HepG2 (cell line): ENCODE measurements around the gene MASP2. TPM values are rescaled to one million over a fixed set of nuclear protein-coding genes. Genes with fewer than 3 reads are reported as not detected.
A peak's percentile ranks its signal among the peaks of the same experiment; 100 is the strongest.

Source experiments
- BORCS8-MEF2B ChIP-seq: sonication (generic); formaldehyde crosslinking; IDR thresholded peaks from 2 replicates; pipeline ENCODE4 v1.8.0; 2022; ENCODE audit warnings: mild to moderate bottlenecking, missing genetic modification reagents
- MAZ ChIP-seq, 2 experiments: sonication (generic) in 1 of 2; formaldehyde crosslinking in 1 of 2; IDR thresholded peaks; 2 replicates each; pipeline versions ENCODE4 v1.5.0 to v1.6.1; 2012 to 2020; ENCODE audit warnings: low read depth in 2 of 2, mild to moderate bottlenecking in 2 of 2, borderline replicate concordance in 1 of 2, improper control_type of control experiment in 1 of 2, low read length in 1 of 2, missing genetic modification reagents in 1 of 2, moderate library complexity in 1 of 2
- RBFOX2 ChIP-seq: fragments of 200-400 bp; formaldehyde crosslinking; IDR thresholded peaks from 2 replicates; pipeline ENCODE4 v1.6.1; 2017; ENCODE audit warnings: low read depth, mild to moderate bottlenecking, low read length
- SALL1 ChIP-seq: sonication (generic); formaldehyde crosslinking; IDR thresholded peaks from 2 replicates; pipeline ENCODE4 v1.8.0; 2022; ENCODE audit warnings: mild to moderate bottlenecking, missing genetic modification reagents
- ZMYM3 ChIP-seq: sonication (generic); formaldehyde crosslinking; IDR thresholded peaks from 2 replicates; pipeline ENCODE4 v1.5.1; 2020; ENCODE audit warnings: mild to moderate bottlenecking, missing genetic modification reagents
- polyA plus RNA-seq, 8 experiments: library from polyadenylated mRNA; depleted of rRNA in 3 of 8; stranded (reverse) in 7 of 8; unstranded in 1 of 8; fragments of >200 nt; fragmentation: Illumina TruSeq in 4 of 8; extraction: Trizol in 4 of 8; gene quantifications; 2 replicates each; pipeline versions ENCODE4 v1.2.1 to v1.2.3, GENCODE V29; 2011 to 2016; ENCODE audit warnings: low read depth in 4 of 8, missing spikeins in 1 of 8, mixed read lengths in 1 of 8; ENCODE audit not compliant: insufficient read depth in 1 of 8
- total RNA-seq, 5 experiments: library from RNA; depleted of rRNA; stranded (reverse); fragments of >200 nt; fragmentation: Illumina TruSeq; extraction: Trizol; gene quantifications; 2 replicates each; pipeline ENCODE4 v1.2.3, GENCODE V29; 2016; ENCODE audit warnings: low read depth in 1 of 5
- TF ChIP-seq, protein P1 (sequence below), 2 experiments: IDR thresholded peaks; 2 replicates each; pipeline ENCODE4 v1.6.1; 2011 to 2012; ENCODE audit warnings: low read length in 2 of 2, borderline replicate concordance in 1 of 2, low read depth in 1 of 2, mild to moderate bottlenecking in 1 of 2, moderate library complexity in 1 of 2
- TF ChIP-seq, protein P2 (sequence below), 2 experiments: sonication (generic) in 1 of 2; formaldehyde crosslinking in 1 of 2; IDR thresholded peaks; 2 replicates each; pipeline versions ENCODE4 v1.6.1 to v1.9.0; 2014 to 2022; ENCODE audit warnings: antibody characterized with exemption in 1 of 2, borderline replicate concordance in 1 of 2, inconsistent platforms in 1 of 2, low read depth in 1 of 2, missing genetic modification reagents in 1 of 2
- TF ChIP-seq, protein P3 (sequence below): sonication (generic); formaldehyde crosslinking; IDR thresholded peaks from 2 replicates; pipeline ENCODE4; 2020; ENCODE audit warnings: missing genetic modification reagents, mild to moderate bottlenecking, borderline replicate concordance
- TF ChIP-seq, protein P4 (sequence below): sonication (generic); formaldehyde crosslinking; conservative IDR thresholded peaks from 2 replicates; pipeline ENCODE4 v1.5.0; 2020; ENCODE audit warnings: missing genetic modification reagents
- TF ChIP-seq, protein P5 (sequence below): sonication (generic); formaldehyde crosslinking; IDR thresholded peaks from 2 replicates; pipeline ENCODE4 v1.4.0; 2020; ENCODE audit warnings: missing genetic modification reagents
- TF ChIP-seq, protein P6 (sequence below): sonication (generic); formaldehyde crosslinking; IDR thresholded peaks from 2 replicates; pipeline ENCODE4 v1.4.0; 2020; ENCODE audit warnings: missing genetic modification reagents, borderline replicate concordance

MASP2 gene
- total and polyA plus RNA-seq, 2 of the 13 experiments (the other 11 are each of a cell fraction or from before 2014, with no cell fraction given) = 7.1 to 11.8 TPM

DNA sequence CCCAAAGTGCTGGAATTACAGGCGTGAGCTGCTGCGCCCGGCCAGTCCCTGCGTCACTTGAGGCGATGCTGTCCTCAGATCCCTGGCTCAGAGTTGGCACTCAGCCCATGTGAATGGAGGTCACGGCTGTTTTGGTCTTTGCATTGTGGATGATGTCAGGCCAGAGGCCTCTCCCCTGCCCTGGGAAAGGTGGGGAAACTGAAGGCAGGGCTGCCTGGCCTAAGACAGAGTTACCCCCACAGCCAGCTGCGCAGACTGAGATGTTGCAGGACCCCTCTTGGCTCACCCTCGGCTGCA is 821 bp downstream of the MASP2 start (continued):
- TF ChIP-seq, protein P1, sequence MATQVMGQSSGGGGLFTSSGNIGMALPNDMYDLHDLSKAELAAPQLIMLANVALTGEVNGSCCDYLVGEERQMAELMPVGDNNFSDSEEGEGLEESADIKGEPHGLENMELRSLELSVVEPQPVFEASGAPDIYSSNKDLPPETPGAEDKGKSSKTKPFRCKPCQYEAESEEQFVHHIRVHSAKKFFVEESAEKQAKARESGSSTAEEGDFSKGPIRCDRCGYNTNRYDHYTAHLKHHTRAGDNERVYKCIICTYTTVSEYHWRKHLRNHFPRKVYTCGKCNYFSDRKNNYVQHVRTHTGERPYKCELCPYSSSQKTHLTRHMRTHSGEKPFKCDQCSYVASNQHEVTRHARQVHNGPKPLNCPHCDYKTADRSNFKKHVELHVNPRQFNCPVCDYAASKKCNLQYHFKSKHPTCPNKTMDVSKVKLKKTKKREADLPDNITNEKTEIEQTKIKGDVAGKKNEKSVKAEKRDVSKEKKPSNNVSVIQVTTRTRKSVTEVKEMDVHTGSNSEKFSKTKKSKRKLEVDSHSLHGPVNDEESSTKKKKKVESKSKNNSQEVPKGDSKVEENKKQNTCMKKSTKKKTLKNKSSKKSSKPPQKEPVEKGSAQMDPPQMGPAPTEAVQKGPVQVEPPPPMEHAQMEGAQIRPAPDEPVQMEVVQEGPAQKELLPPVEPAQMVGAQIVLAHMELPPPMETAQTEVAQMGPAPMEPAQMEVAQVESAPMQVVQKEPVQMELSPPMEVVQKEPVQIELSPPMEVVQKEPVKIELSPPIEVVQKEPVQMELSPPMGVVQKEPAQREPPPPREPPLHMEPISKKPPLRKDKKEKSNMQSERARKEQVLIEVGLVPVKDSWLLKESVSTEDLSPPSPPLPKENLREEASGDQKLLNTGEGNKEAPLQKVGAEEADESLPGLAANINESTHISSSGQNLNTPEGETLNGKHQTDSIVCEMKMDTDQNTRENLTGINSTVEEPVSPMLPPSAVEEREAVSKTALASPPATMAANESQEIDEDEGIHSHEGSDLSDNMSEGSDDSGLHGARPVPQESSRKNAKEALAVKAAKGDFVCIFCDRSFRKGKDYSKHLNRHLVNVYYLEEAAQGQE (IDR thresholded peaks at IDR 0.05; ENCODE audit: borderline replicate concordance in 1 of 2, low read depth in 1 of 2, low read length in 2 of 2) = no peak
- TF ChIP-seq, protein P2, sequence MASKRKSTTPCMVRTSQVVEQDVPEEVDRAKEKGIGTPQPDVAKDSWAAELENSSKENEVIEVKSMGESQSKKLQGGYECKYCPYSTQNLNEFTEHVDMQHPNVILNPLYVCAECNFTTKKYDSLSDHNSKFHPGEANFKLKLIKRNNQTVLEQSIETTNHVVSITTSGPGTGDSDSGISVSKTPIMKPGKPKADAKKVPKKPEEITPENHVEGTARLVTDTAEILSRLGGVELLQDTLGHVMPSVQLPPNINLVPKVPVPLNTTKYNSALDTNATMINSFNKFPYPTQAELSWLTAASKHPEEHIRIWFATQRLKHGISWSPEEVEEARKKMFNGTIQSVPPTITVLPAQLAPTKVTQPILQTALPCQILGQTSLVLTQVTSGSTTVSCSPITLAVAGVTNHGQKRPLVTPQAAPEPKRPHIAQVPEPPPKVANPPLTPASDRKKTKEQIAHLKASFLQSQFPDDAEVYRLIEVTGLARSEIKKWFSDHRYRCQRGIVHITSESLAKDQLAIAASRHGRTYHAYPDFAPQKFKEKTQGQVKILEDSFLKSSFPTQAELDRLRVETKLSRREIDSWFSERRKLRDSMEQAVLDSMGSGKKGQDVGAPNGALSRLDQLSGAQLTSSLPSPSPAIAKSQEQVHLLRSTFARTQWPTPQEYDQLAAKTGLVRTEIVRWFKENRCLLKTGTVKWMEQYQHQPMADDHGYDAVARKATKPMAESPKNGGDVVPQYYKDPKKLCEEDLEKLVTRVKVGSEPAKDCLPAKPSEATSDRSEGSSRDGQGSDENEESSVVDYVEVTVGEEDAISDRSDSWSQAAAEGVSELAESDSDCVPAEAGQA (IDR thresholded peaks at IDR 0.05; ENCODE audit: low read depth) = 0 out of 2 replicates have a peak, but pooled peaks have one; percentile 53
- TF ChIP-seq, protein P2 (CRISPR knock-in tag; IDR thresholded peaks at IDR 0.05; ENCODE audit: borderline replicate concordance) = no peak
- TF ChIP-seq ZMYM3 (CRISPR knock-in tag) (peak; percentile 43; the same call in 1 of the 2 replicates), BORCS8-MEF2B (no peak), RBFOX2 (no peak), SALL1 (CRISPR knock-in tag) (peak; percentile 11; the same call in 1 of the 2 replicates), MAZ (IDR thresholded peaks at IDR 0.05; ENCODE audit: borderline replicate concordance, low read depth, low read length) (no peak), MAZ (CRISPR knock-in tag; IDR thresholded peaks at IDR 0.05; ENCODE audit: low read depth) (0 out of 2 replicates have a peak, but pooled peaks have one; percentile 8)
- TF ChIP-seq, protein P3, sequence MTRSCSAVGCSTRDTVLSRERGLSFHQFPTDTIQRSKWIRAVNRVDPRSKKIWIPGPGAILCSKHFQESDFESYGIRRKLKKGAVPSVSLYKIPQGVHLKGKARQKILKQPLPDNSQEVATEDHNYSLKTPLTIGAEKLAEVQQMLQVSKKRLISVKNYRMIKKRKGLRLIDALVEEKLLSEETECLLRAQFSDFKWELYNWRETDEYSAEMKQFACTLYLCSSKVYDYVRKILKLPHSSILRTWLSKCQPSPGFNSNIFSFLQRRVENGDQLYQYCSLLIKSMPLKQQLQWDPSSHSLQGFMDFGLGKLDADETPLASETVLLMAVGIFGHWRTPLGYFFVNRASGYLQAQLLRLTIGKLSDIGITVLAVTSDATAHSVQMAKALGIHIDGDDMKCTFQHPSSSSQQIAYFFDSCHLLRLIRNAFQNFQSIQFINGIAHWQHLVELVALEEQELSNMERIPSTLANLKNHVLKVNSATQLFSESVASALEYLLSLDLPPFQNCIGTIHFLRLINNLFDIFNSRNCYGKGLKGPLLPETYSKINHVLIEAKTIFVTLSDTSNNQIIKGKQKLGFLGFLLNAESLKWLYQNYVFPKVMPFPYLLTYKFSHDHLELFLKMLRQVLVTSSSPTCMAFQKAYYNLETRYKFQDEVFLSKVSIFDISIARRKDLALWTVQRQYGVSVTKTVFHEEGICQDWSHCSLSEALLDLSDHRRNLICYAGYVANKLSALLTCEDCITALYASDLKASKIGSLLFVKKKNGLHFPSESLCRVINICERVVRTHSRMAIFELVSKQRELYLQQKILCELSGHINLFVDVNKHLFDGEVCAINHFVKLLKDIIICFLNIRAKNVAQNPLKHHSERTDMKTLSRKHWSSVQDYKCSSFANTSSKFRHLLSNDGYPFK (CRISPR knock-in tag) = no peak; the same call in 1 of the 2 replicates
- TF ChIP-seq, protein P4, sequence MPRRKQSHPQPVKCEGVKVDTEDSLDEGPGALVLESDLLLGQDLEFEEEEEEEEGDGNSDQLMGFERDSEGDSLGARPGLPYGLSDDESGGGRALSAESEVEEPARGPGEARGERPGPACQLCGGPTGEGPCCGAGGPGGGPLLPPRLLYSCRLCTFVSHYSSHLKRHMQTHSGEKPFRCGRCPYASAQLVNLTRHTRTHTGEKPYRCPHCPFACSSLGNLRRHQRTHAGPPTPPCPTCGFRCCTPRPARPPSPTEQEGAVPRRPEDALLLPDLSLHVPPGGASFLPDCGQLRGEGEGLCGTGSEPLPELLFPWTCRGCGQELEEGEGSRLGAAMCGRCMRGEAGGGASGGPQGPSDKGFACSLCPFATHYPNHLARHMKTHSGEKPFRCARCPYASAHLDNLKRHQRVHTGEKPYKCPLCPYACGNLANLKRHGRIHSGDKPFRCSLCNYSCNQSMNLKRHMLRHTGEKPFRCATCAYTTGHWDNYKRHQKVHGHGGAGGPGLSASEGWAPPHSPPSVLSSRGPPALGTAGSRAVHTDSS = no peak
- TF ChIP-seq, protein P5, sequence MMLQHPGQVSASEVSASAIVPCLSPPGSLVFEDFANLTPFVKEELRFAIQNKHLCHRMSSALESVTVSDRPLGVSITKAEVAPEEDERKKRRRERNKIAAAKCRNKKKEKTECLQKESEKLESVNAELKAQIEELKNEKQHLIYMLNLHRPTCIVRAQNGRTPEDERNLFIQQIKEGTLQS (CRISPR knock-in tag) = no peak
- TF ChIP-seq, protein P6, sequence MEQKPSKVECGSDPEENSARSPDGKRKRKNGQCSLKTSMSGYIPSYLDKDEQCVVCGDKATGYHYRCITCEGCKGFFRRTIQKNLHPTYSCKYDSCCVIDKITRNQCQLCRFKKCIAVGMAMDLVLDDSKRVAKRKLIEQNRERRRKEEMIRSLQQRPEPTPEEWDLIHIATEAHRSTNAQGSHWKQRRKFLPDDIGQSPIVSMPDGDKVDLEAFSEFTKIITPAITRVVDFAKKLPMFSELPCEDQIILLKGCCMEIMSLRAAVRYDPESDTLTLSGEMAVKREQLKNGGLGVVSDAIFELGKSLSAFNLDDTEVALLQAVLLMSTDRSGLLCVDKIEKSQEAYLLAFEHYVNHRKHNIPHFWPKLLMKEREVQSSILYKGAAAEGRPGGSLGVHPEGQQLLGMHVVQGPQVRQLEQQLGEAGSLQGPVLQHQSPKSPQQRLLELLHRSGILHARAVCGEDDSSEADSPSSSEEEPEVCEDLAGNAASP = peak; percentile 30; the same call in 1 of the 2 replicates
